HS-27A (cell line): ENCODE data around the gene PSMD11.
"Not testable (repeated sequence)": the region's sequence is repeated elsewhere in the genome, so short reads cannot be mapped to it uniquely, and the experiment has no call there.

ENCODE experiments used
- DNase-seq: peaks from one replicate; pipeline ENCODE4 v3.0.0-alpha.2; 2012; ENCODE audit warnings: low read depth, missing footprints

Gene PSMD11

DNA sequence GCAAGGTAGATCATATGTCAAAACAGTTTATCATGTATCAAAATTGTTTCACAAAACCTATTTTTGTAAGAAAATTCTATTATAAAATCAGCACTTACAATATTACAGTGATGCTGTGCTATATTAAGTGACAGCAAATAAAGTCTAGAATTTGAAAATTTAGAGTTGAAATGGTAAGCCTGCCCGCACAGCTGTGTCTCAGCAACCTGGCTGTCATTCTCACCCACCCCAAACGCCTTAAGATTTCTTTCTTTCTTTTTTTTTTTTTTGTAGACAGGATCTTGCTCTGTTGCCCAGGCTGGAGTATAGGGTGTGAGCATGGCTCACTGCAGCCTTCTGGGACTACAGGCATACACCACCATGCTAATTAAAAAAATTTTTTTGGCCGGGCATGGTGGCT lies 69.3 kb downstream of the PSMD11 start:
- DNase-seq: no peak

DNA sequence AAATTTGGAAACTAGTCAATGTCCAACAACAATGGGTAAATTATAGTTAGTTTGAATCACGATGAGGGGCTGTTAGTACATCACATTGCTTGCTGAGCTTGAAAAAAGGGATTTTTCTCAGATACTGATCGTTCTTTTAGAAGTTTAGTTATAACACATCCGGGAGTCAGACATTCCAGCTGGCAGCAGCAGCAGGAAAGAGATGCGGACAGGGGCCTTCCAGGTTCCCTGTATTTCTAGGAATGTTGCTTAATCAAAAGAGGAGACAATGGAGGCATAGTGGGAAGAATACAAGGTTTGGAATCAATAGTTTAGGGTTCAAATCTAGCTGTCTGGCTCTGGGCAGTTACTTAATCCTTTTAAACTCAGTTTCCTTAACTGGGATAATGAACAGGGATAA lies 70.3 kb downstream of the PSMD11 start:
- no peak for DNase-seq

DNA sequence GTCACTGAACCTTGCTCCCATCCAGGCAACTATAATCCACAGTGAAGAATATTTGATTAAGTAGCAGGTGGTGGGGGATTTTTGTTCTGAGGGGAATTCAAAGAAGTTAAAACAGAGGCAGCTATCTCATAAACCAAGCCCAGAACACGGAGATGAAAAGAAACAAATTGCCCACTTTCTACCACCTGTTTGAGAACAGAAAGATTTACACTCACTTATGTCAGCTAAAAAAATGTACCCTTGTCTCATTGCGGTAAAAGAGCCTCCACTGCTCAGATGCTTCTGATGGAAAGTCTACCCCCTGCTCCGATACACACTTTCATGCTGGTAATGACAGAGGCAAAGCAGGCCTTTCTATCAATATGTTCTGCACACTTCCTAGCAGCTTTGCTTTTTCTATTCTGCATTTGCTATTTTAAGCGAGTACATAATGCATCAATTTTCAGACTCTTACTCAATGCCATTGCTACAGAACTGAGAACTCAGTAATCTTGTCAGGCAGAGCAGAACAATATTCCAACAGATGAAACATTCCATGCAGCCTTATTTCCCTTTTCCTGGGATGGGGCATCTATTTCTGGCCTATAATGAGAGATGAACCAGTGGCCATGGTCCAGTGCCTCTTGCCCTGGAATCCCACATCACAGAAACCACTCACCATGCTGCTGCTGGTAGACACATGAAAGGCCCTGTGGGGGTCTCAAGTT lies 71.5 kb downstream of the PSMD11 start:
- no peak for DNase-seq

DNA sequence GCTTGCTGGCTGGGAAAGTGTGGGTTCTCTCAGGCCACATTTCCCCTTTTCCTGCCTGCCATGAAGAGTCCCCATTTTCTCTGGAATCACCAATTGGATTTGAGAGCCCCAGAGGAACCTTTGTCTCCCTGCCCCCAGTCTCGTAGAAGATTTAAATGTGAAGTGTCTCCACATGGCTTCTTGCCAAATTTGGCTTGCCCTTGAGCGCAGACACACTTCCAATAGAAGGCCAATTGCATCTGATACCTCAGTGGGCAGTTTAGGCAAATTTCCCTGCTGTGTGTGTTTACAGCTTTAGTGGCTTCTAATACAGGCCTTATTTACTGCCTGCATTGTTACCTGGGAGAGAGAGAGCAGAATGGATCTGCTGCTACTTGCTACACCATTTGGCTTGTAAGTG lies 72.1 kb downstream of the PSMD11 start:
- DNase-seq: no peak

DNA sequence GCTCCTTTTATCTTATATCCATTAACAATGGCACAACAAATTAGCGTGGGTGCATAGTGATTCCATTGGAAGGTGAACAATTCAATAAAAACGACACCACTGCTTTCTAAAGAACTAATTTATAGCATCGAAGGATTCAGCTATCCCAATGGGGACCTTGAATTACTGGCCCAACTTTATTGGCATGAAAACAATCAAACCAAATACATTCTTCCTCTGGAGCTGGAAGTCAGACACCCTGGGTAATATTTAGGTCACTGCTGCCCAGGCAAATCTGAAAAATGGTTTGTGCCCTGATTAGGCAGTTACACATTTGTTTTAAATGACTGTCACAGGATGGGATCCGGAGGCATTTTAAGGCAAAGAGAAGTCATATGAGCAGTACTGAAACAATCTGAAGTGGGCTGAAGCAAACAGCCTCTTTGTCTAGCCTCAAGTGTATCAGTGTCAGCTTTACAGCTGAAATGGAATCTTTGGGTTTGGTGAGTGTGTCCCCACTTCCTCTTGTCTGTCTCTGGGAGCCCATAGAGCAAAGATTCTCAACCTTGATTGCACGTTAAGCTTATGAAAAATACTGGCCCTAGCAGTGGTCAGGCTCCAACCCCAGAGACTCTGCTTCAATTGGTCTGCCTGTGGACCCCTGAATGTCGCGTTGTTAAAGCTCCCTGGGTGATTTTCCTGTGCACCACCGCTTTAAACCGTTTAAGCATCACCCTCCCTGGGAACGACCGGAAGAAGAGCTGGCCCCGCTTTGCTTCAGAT lies 72.8 kb downstream of the PSMD11 start:
- no peak for DNase-seq

DNA sequence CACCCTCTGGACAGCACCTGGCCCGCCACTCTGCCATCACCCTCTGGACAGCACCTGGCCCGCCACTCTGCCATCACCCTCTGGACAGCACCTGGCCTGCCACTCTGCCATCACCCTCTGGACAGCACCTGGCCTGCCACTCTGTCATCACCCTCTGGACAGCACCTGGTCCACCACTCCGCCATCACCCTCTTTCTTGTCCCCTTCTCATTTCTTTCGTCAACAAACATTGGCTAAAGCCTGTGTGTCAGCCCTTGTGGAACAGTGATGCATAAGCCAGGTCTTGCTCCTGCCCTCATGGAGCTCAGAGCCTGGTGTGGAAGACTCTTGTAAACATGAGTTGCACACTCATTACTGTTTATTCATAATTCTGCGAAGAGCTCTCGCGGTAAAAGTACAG lies 73.7 kb downstream of the PSMD11 start:
- no peak for DNase-seq

DNA sequence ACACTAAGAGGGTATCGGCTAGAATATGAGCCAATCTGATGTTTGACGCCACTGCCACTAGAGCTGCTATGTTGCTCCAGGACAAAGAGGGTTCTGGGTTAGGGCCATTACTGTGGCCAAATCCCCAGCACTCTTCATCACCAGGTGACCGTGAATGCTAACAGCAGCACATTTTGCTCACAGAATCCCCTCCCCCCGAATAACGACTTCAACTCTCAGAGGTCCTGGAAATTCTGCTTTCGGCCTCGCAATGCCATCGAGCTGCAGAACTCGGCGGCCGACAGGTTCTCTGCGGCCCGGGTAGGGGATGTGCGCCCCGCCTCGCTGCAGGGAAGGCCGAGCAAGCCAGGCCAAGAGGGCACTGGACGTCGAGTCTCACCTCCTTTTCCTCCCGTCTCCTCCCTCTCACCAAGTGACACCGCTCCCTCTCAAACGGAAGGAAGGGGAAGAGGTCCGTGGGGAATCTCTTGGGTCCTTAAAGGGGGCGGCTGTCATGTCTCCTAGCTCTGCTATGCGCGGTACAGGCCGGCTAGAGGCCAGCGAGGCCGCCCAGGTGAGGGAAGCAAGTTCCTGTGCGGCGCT lies 74.4 kb downstream of the PSMD11 start:
- DNase-seq: no peak

DNA sequence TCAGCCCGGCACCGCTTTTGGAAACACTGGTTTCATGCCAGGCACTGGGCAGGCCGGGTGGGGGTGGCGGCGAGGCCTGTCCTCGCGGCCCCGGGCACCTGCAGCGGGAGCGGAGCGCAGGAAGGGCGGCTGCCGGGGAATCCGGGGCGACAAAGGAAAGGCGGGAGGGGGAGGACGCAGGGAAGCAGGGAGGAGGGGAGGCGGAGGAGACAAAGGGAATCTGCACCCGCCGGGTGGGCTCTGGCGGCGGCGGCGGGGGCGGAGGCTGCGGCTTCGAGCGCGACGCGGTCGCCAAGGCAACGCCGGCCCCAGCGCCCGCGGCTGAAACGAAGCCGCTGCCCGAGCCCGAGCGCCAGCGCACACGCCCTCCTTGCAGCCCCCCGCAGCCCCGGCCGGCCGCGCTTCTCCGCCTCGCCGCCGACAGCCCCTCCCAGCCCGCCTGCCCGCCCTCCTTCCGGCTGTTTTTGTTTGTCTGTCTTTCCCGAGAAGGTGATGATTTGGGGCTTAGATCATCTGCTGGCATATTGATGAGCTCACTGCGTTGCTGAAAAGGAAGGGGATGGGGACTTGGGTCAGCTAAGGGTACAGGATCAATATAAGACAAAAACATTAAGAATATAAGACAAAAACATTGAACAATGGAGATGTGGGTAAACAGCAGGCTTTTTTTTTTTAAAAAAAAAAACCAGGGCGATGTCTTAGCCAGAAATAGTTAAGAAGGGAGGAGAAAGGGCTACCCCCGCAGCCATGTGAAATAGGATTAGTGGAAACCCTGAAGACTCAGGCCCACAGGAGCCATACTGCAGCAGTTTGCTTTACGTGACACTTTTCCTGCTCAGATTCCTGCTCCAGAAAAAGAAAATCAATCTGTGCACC lies 75.2 kb downstream of the PSMD11 start:
- no peak for DNase-seq

DNA sequence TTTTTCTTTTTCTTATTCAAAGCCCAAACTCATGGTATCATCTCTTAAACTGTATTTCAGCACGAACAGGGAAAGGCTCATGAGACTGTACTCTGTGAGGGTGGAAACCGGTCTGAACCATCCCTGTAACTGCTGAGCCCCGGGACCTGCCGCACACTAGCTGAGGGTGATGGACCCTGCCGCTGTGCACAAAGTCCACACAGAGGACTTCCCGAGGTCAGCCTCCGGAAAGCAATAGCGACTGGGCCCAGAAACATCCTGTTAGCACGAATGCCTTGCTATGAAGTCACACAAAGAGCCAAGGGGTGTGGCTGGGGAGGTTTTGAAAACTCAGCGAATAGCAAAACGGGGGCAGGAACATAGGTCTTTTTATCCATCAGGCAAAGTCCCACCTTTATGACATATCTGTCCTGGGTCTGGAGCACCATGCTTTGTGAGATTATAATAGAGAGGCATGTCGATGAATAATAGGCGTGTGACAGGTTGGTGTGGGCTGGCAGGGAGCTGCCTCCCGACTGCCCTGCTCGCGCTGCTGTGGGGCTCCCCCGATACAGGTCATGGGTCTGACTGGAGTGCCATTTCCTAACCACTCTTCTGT lies 75.9 kb downstream of the PSMD11 start:
- no peak for DNase-seq

DNA sequence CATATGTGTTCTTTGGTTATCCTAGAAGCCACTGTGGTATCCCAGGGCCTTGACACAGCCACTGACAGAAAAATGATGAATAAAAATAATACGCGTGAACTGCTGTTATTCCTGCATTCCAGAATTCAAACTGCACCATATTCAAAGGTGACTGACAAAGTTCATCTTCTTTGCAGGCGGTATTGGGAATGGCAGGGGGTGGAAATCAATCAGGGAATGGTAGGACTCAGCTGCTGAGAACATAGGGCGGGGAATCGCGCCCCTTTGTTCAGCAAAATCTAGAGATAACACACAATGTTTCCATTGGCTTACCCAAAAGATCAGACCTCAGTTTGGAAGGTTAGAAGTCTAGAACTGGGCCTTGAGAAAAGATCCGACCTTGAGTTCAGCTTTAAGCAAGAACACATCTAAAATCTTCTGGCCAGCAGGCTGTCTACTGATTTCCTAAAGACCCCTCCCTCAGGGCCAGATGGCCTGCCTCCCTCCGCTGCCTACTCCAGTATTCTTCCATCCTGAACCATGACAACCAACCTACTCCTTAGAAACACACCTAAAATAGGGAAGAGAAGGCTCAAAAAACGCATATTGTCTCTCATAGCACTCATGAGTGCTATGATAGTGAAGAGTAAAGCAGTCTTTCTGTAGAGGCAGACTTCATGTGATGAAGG lies 76.6 kb downstream of the PSMD11 start:
- no peak for DNase-seq

DNA sequence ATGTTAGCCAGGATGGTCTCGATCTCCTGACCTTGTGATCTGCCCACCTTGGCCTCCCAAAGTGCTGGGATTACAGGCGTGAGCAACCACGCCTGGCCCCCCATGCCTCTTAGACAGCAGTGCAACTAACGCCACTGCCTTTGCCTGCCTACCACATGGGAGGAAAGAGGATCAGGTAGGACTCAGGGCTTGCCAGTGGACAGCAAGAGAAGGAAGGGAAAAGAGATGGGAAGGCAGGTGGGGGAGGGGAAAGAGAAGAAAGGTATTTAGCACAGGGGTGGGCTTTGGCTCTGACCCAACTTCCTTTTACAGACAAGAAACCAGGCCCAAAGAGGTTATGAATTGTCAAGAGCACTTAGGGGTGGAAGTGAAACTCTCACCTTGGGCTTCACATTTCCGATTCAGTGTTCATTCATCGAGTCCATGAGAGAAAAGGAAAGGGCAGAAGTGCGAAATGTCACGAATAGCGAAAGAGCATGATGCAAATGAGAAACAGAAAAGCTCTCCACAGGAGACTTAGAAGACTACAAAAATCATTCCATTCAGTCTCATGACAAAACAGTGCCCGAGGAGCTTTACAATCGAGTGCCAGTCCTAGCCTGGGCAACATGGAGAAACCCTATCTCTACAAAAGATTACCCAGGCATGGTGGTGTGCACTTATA lies 78.8 kb downstream of the PSMD11 start:
- DNase-seq: no peak

DNA sequence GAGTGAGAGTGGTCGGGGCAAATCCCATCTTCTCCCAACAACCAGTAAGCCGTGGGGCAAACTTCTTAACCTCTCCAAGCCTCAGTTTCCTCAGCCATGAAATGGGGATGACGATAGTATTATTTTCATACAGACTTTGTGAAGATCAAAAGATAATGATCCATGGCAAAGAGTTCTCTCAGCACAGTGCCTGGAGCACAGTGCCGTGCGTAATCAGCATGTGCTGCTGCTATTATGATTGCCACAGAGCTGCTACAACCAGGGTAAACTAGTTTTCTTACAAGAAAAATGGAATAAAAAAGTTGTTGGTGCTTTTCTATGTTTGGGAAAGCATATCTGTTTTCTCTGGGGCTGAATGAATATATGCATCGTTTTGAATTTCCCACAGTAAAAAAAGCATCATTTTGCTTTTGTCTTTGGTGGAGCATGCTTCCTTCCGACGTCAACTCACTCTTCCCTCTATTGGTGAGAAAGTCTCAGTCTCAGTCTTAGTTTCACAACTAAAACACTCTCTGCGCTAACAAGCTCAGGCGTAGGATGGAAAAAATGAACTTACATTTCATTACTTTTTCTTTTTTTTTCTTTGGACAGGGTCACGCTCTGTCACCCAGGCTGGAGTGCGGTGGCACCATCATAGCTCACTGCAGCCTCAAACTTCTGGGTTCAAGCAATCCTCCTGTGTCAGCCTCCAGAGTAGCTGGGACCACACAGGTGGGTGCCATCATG lies 79.7 kb downstream of the PSMD11 start:
- no peak for DNase-seq

DNA sequence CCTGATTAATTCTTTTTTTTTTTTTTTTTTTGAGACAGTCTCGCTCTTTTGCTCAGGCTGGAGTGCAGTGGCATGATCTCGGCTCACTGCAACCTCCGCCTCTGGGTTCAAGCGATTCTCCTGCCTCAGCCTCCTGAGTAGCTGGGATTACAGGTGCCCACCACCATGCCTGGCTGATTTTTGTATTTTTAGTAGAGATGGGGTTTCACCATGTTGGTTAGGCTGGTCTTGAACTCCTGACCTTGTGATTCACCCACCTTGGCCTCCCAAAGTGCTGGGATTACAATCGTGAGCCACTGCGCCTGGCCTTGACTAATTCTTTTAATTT lies 80.2 kb downstream of the PSMD11 start:
- DNase-seq: not testable (repeated sequence)

DNA sequence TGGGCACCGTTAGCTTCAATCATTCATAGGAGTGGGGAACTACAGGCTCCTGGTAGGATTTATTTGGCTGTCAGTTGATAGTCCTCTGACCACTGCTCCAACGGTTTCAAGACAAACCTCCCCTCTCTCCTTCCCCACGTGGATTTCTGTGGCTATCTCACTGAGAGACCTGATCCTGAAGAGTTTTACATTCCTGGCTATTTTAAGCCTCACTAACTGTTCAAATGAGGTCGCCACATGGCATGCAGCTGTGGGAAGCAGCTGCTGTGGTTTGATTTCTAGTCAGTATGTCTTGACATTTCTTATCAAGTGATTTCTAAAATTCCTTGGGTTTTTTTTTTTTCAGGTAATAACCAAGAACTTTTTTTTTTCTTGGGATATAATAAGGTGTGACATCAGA lies 80.8 kb downstream of the PSMD11 start:
- DNase-seq: no peak

DNA sequence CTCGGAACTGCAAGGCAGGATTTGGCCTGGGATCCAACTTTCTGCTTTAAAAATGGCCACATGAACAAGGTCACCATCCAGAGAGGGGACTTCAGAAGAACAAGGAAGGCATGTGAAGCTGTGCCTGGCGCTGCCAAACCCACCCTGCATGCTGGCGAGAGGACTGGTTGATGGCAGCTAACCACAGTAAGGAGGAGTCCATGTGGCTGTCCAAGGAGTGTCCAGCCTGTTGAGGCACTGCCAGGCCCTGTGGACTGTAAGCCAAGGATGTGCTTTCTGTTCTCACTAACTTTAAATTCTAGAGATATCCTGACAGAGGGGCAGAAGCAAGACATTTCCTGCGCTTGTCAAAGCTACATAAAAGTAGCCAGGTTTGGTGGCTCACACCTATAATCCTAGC lies 82.8 kb downstream of the PSMD11 start:
- DNase-seq: no peak

DNA sequence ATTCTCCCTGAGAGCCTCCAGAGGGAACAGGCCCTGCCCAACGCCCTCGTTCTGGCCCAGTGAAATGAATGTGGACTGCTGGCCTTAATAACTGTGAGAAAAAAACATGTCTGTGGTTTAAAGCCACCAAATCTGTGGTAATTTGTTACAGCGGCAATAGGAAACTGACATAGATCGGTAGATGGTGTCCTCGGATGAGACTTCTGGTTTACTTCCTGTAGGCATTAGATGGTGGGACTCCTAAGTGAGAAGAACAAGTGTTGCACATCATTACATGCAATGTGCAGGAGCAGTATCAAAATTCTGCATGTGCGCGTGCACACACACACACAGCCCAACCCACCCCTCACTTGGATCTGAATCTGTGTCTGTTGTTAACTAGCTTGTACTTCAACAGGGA lies 84.5 kb downstream of the PSMD11 start:
- no peak for DNase-seq

DNA sequence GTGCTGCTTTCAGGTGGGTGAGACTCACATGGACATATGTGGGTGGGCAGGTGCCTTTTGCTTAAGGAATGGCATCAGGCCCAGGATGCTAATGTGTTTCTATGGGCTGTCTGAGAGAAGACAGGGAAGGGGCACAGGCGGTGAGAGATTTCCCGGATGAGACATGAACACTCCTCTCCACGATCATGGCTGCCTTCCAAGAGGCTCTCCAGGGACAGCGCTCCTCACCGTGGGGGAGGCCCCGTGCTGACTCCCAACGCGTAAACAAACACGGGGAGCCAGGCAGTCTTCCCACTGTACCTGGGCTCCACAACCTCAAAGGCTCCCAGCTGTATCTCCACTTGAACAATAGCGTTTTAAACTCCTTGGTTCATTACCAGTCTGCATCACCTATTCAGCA lies 85.3 kb downstream of the PSMD11 start:
- no peak for DNase-seq
